Measurements from ENCODE around the gene CDC20B. TPM values are rescaled to one million over a fixed set of nuclear protein-coding genes. Genes with fewer than 3 reads are reported as not detected.

CDC20B gene
- polyA plus RNA-seq, 1 of the 3 experiments (the other 2 are of a cell fraction), result 0.03 TPM

DNA sequence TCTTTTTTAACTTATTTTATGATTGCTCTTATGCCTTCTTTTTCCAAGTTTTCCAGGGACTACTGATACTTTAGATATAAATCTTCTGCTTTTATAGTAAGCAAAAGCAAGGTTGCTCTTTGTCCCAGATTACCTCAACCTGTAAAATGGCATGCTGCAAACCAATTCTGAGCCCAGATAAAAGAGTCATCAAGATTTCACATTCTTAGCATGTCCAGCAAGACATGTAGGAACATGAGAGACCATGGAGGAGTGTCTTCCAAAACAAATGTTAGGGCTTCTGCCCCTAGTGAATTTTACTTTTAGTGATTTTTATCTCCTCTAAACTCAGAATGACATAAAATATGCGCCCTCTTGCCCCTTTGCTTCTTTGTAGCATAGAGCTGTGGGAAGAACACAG is 7.0 kb upstream of the CDC20B start (continued):
- TF ChIP-seq RAD21 (IDR thresholded peaks at IDR 0.05; ENCODE audit: low read length) (no peak), GABPA (IDR thresholded peaks at IDR 0.05; ENCODE audit: low read depth) (no peak), TEAD4 (IDR thresholded peaks at IDR 0.05; ENCODE audit: borderline replicate concordance, insufficient read depth) (no peak), YY1 (IDR thresholded peaks at IDR 0.05; ENCODE audit: low read depth) (no peak), CHD2 (IDR thresholded peaks at IDR 0.05; ENCODE audit: low read length, partially characterized antibody) (no peak), SMC3 (IDR thresholded peaks at IDR 0.05; ENCODE audit: low read depth, low read length) (no peak)
- TF ChIP-seq, protein P1, sequence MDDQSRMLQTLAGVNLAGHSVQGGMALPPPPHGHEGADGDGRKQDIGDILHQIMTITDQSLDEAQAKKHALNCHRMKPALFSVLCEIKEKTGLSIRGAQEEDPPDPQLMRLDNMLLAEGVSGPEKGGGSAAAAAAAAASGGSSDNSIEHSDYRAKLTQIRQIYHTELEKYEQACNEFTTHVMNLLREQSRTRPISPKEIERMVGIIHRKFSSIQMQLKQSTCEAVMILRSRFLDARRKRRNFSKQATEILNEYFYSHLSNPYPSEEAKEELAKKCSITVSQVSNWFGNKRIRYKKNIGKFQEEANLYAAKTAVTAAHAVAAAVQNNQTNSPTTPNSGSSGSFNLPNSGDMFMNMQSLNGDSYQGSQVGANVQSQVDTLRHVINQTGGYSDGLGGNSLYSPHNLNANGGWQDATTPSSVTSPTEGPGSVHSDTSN (IDR thresholded peaks at IDR 0.05), result no peak

DNA sequence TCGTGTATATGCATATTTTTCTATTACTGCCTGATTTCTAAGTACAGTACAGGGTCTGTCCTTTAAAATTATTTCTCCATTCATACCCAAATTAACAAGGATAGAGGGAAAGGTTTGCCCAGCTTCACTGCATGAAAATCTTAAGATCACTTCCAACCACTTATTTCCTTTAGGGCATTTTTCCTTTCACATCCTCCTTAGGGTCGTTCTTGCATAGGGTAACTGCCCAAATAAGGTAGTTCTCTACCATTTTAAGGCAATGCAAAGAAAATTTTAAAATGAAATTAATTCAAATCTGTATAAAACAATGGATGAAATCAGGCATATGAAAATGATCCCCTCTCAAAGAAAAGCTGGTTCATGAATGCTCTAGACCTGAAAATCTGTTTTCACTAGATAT is 4.1 kb upstream of the CDC20B start:
- Histone ChIP-seq H3K9ac (no peak overlapping the region), H3F3A (replicated peaks; ENCODE audit: insufficient read depth) (peaks cover 8% of the 10 kb centered on the region), H3K4me1 (ENCODE audit: control insufficient read depth in 1 of 2, insufficient read depth in 2 of 2, low read depth in 1 of 2, low read length in 1 of 2) (peaks cover 3 to 13% of the 10 kb centered on the region in 2 experiments; a peak in 3 of 4 replicates), H3K9me3 (no peaks in the 10 kb centered on the region), H3K9me2 (no peaks in the 10 kb centered on the region), H2AFZ (ENCODE audit: low read depth) (no peak overlapping the region), H3K36me3 (replicated peaks in 1 of 2; ENCODE audit: control insufficient read depth in 1 of 2, insufficient read depth in 2 of 2, low read length in 1 of 2) (no peaks in the 10 kb centered on the region), H3K79me2 (ENCODE audit: insufficient read depth) (no peaks in the 10 kb centered on the region), H3K4me2 (no peak overlapping the region), H3K27ac (ENCODE audit: low read depth in 2 of 2, low read length in 1 of 2) (no peak overlapping the region), H4K20me1 (ENCODE audit: insufficient read depth) (no peaks in the 10 kb centered on the region; the same call in 1 of the 2 replicates), H3K27me3 (ENCODE audit: insufficient read depth) (peaks cover 73% of the 10 kb centered on the region), H3K4me3 (ENCODE audit: low read depth in 2 of 2, low read length in 1 of 2) (no peak overlapping the region)
- no peak for DNase-seq
- no peak for TF ChIP-seq CHD2 (IDR thresholded peaks at IDR 0.05; ENCODE audit: low read length, partially characterized antibody)
- no peak for TF ChIP-seq NFIC (IDR thresholded peaks at IDR 0.05; ENCODE audit: borderline replicate concordance)
- TF ChIP-seq, protein P2, sequence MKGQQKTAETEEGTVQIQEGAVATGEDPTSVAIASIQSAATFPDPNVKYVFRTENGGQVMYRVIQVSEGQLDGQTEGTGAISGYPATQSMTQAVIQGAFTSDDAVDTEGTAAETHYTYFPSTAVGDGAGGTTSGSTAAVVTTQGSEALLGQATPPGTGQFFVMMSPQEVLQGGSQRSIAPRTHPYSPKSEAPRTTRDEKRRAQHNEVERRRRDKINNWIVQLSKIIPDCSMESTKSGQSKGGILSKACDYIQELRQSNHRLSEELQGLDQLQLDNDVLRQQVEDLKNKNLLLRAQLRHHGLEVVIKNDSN (IDR thresholded peaks at IDR 0.05; ENCODE audit: borderline replicate concordance, low read depth), result no peak
- TF ChIP-seq MEF2A (IDR thresholded peaks at IDR 0.05; ENCODE audit: borderline replicate concordance, low read depth), result no peak
- no peak for TF ChIP-seq RCOR1 (IDR thresholded peaks at IDR 0.05; ENCODE audit: low read length)
- TF ChIP-seq EZH2phosphoT487 (IDR thresholded peaks at IDR 0.05; ENCODE audit: borderline replicate concordance, low read depth), result no peak
- no peak for TF ChIP-seq CTCF (IDR thresholded peaks at IDR 0.05)
- no peak for TF ChIP-seq GABPA (IDR thresholded peaks at IDR 0.05; ENCODE audit: low read depth)
- TF ChIP-seq TEAD4 (IDR thresholded peaks at IDR 0.05; ENCODE audit: borderline replicate concordance, insufficient read depth), result no peak
- ChIA-PET POLR2A (no interaction called here), CTCF (interaction anchor here (1.0 to 2.1 kb wide), 2 partner anchors 18 to 49 kb away, joined by 3 to 6 read pairs; partner anchors contain the start of gene GPX8)
- WGBS (ENCODE audit: low lambda C conversion rate), result 4% methylated on average over 2 of the region's 2 CpGs

Data from SK-N-SH (cell line).